KMS-11 (cell line): Measurements from ENCODE around the gene RECQL5.
"Not testable (repeated sequence)": the region's sequence is repeated elsewhere in the genome, so short reads cannot be mapped to it uniquely, and the experiment has no call there.

ENCODE experiments used
- H2AFZ ChIP-seq: fragments of 200-600 bp; sonication (generic); 2 replicates; pipeline ENCODE4 v1.6.1; 2016; ENCODE audit warnings: antibody characterized with exemption, mixed run types, low read depth
- H3K27ac ChIP-seq: fragments of 200-600 bp; sonication (generic); 2 replicates; pipeline ENCODE4 v1.6.1; 2016; ENCODE audit warnings: mild to moderate bottlenecking, mixed run types
- H3K27me3 ChIP-seq: fragments of 200-600 bp; sonication (generic); 2 replicates; pipeline ENCODE4 v1.6.1; 2017; ENCODE audit warnings: mild to moderate bottlenecking, low read depth, mixed run types, moderate library complexity; ENCODE audit not compliant: insufficient read depth
- H3K36me3 ChIP-seq: fragments of 200-600 bp; sonication (generic); 2 replicates; pipeline ENCODE4 v1.6.1; 2017; ENCODE audit warnings: mild to moderate bottlenecking, mixed run types; ENCODE audit not compliant: insufficient read depth
- H3K4me1 ChIP-seq: fragments of 200-600 bp; sonication (generic); 2 replicates; pipeline ENCODE4 v1.6.1; 2016; ENCODE audit warnings: mild to moderate bottlenecking, low read depth, mixed run types; ENCODE audit not compliant: poor library complexity, severe bottlenecking
- H3K4me2 ChIP-seq: fragments of 200-600 bp; sonication (generic); 2 replicates; pipeline ENCODE4 v1.7.0; 2016; ENCODE audit warnings: mild to moderate bottlenecking, mixed run types
- H3K4me3 ChIP-seq: fragments of 200-600 bp; sonication (generic); IDR thresholded peaks from 2 replicates; pipeline ENCODE4 v1.6.1; 2017; ENCODE audit warnings: low read depth, low read length, mixed read lengths; ENCODE audit not compliant: insufficient read depth
- H3K79me2 ChIP-seq: fragments of 200-600 bp; sonication (generic); 2 replicates; pipeline ENCODE4 v1.6.1; 2016; ENCODE audit warnings: low read depth, mixed run types; ENCODE audit not compliant: insufficient read depth
- H3K9ac ChIP-seq: fragments of 200-600 bp; sonication (generic); 2 replicates; pipeline ENCODE4 v1.6.1; 2016; ENCODE audit warnings: mild to moderate bottlenecking, mixed run types
- H4K20me1 ChIP-seq: fragments of 200-600 bp; sonication (generic); 2 replicates; pipeline ENCODE4 v1.6.1; 2016; ENCODE audit warnings: mild to moderate bottlenecking, mixed run types; ENCODE audit not compliant: insufficient read depth
- CTCF ChIP-seq: fragments of 200-600 bp; sonication (generic); conservative IDR thresholded peaks from 2 replicates; pipeline ENCODE4 v1.6.1; 2017; ENCODE audit warnings: low read depth, mild to moderate bottlenecking, antibody characterized with exemption, low read length, moderate library complexity, mixed read lengths

The RECQL5 gene

GRCh38 chr17:75595284-75595919 lies 71.6 kb downstream of the RECQL5 start:
- TF ChIP-seq CTCF, result no peak
- no peak overlapping the region for H3K4me3 ChIP-seq
- no peaks in the 10 kb centered on the region for H3K4me1 ChIP-seq
- no peak overlapping the region for H3K4me2 ChIP-seq
- no peak overlapping the region for H3K27ac ChIP-seq
- no peaks in the 10 kb centered on the region for H3K36me3 ChIP-seq
- peaks cover 65% of the 10 kb centered on the region; the same call in 1 of the 2 replicates for H3K27me3 ChIP-seq
- H2AFZ ChIP-seq, result no peak overlapping the region
- no peaks in the 10 kb centered on the region for H3K79me2 ChIP-seq
- no peak overlapping the region for H3K9ac ChIP-seq
- H4K20me1 ChIP-seq, result no peaks in the 10 kb centered on the region

- no peak overlapping the region for H3K4me3 ChIP-seq
- H3K79me2 ChIP-seq, result no peaks in the 10 kb centered on the region
- no peak overlapping the region for H3K27ac ChIP-seq
- H3K27me3 ChIP-seq, result peaks cover 65% of the 10 kb centered on the region; the same call in 1 of the 2 replicates
- no peak overlapping the region for H3K4me2 ChIP-seq
- H4K20me1 ChIP-seq, result no peaks in the 10 kb centered on the region
- TF ChIP-seq CTCF, result no peak; the same call in 1 of the 2 replicates
- H3K36me3 ChIP-seq, result no peaks in the 10 kb centered on the region
- no peak overlapping the region for H3K9ac ChIP-seq
- no peaks in the 10 kb centered on the region for H3K4me1 ChIP-seq
- no peak overlapping the region; the same call in 1 of the 2 replicates for H2AFZ ChIP-seq
Observed at GRCh38 chr17:75594499-75595283, 72.3 kb downstream of the RECQL5 start.

GRCh38 chr17:75593430-75593829 lies 73.5 kb downstream of the RECQL5 start:
- not testable (repeated sequence) for H4K20me1 ChIP-seq, H3K79me2 ChIP-seq, H3K4me1 ChIP-seq, H3K27ac ChIP-seq, H2AFZ ChIP-seq, H3K9ac ChIP-seq, H3K36me3 ChIP-seq, H3K4me2 ChIP-seq, H3K4me3 ChIP-seq
- peaks cover 63% of the 10 kb centered on the region; the same call in 1 of the 2 replicates for H3K27me3 ChIP-seq

- no peak overlapping the region for H2AFZ ChIP-seq
- no peaks in the 10 kb centered on the region for H3K79me2 ChIP-seq
- H3K4me3 ChIP-seq, result no peak overlapping the region
- no peaks in the 10 kb centered on the region for H4K20me1 ChIP-seq
- no peak for TF ChIP-seq CTCF
- no peak overlapping the region for H3K27ac ChIP-seq
- H3K36me3 ChIP-seq, result no peaks in the 10 kb centered on the region
- H3K4me2 ChIP-seq, result no peak overlapping the region
- H3K4me1 ChIP-seq, result no peaks in the 10 kb centered on the region
- no peak overlapping the region for H3K9ac ChIP-seq
- H3K27me3 ChIP-seq, result peaks cover 66% of the 10 kb centered on the region; the same call in 1 of the 2 replicates
Observed at GRCh38 chr17:75592348-75593020, 74.5 kb downstream of the RECQL5 start.
